Measurements from ENCODE around the gene RET.
"Not testable (repeated sequence)": the region's sequence is repeated elsewhere in the genome, so short reads cannot be mapped to it uniquely, and the experiment has no call there.

RET gene

DNA sequence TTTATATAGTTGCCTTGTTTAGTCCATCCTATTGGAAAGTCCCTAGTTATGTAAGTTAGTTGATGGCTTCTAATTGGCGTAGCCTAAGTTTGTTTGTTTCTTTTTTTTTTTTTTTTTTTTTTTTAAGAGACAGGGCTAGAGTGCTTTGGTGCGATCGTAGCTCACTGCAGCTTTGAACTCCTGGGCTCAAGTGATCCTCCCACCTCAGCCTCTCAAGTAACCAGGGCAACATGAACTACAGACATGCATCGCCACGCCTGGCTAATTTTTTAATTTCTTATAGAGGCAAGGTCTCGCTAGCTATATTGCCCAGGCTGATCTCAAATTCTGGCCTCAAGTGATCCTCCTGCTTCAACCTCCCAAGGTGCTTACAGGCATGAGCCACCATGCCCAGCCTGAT, 68.4 kb downstream of the RET start:
- H2AFZ ChIP-seq (ENCODE audit: low read depth, low read length) = no peak overlapping the region
- H3K4me1 ChIP-seq (ENCODE audit: insufficient read depth, low read length) = no peaks in the 10 kb centered on the region
- H3K27me3 ChIP-seq (ENCODE audit: insufficient read depth, low read length) = no peaks in the 10 kb centered on the region
- H3K4me3 ChIP-seq (ENCODE audit: low read length) = no peak overlapping the region
- H3K9me3 ChIP-seq (ENCODE audit: low read length) = no peaks in the 10 kb centered on the region
- no peaks in the 10 kb centered on the region for H3K36me3 ChIP-seq (ENCODE audit: insufficient read depth, low read length)

DNA sequence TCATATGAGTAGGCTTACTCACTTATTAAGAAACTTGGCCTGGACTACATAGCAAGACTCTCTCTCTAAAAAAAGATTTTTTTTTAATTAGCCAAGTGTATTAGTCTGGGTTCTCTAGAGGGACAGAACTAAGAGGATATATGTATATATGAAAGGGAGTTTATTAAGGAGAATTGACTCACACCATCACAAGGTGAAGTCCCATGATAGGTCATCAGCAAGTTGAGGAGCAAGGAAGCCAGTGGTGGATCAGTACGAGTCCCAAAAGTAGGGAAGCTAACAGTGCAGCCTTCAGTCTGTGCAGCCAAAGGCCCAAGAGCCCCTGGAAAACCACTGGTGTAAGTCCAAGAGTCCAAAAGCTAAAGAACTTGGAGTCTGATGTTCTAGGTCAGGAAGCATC, 69.1 kb downstream of the RET start:
- not testable (repeated sequence) for H3K4me3 ChIP-seq (ENCODE audit: low read length); H3K27me3 ChIP-seq (ENCODE audit: insufficient read depth, low read length); H2AFZ ChIP-seq (ENCODE audit: low read depth, low read length); H3K36me3 ChIP-seq (ENCODE audit: insufficient read depth, low read length); H3K9me3 ChIP-seq (ENCODE audit: low read length); H3K4me1 ChIP-seq (ENCODE audit: insufficient read depth, low read length)

- no peaks in the 10 kb centered on the region for H3K4me1 ChIP-seq (ENCODE audit: insufficient read depth, low read length)
These were observed 74.5 kb downstream of the RET start for GRCh38 chr10:43151371-43151770.

DNA sequence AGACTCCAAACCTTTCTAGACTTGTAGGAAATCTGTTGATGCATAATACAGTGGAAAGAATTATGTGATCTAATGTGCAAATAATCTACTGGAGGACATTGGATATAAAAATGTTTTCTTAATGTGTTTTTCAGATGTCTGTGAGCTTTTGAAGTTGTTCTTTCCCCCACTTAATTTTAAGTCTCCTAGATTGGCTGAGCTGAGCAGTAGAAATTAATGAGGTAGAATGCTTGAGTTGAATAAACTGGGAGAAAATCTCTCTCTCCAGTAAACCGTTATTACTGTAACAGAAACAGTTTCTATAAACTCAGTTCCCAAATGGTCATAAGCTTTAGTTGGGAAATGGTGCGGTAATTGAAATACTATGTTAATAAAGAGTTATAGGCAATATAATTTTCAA, 77.0 kb downstream of the RET start:
- Histone ChIP-seq H3K36me3 (ENCODE audit: insufficient read depth, low read length) (no peaks in the 10 kb centered on the region), H3K27me3 (ENCODE audit: insufficient read depth, low read length) (no peaks in the 10 kb centered on the region), H3K4me1 (ENCODE audit: insufficient read depth, low read length) (no peaks in the 10 kb centered on the region), H2AFZ (ENCODE audit: low read depth, low read length) (no peak overlapping the region), H3K9me3 (ENCODE audit: low read length) (peaks cover 5% of the 10 kb centered on the region), H3K4me3 (ENCODE audit: low read length) (no peak overlapping the region)

More at GRCh38 chr10:43151371-43151770, 74.5 kb downstream of the RET start:
- no peak overlapping the region for H2AFZ ChIP-seq (ENCODE audit: low read depth, low read length)
- H3K4me3 ChIP-seq (ENCODE audit: low read length) = no peak overlapping the region
- peaks cover 2% of the 10 kb centered on the region for H3K9me3 ChIP-seq (ENCODE audit: low read length)
- no peaks in the 10 kb centered on the region for H3K27me3 ChIP-seq (ENCODE audit: insufficient read depth, low read length)
- no peaks in the 10 kb centered on the region for H3K36me3 ChIP-seq (ENCODE audit: insufficient read depth, low read length)

DNA sequence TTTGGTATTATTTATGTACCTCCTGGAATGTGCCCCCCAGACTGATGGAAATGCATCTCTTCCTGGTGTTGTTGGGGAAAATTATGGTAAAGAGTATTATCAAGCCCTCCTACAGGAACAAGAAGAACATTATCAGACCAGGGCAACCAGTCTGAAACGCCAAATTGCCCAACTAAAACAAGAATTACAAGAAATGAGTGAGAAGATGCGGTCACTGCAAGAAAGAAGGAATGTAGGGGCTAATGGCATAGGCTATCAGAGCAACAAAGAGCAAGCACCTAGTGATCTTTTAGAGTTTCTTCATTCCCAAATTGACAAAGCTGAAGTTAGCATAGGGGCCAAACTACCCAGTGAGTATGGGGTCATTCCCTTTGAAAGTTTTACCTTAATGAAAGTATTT, 78.4 kb downstream of the RET start:
- Histone ChIP-seq H3K27me3 (ENCODE audit: insufficient read depth, low read length) (no peaks in the 10 kb centered on the region), H3K4me3 (ENCODE audit: low read length) (no peak overlapping the region), H3K9me3 (ENCODE audit: low read length) (peaks cover 5% of the 10 kb centered on the region), H2AFZ (ENCODE audit: low read depth, low read length) (no peak overlapping the region), H3K4me1 (ENCODE audit: insufficient read depth, low read length) (no peaks in the 10 kb centered on the region), H3K36me3 (ENCODE audit: insufficient read depth, low read length) (no peaks in the 10 kb centered on the region)

GRCh38 chr10:43155741-43156140, 78.9 kb downstream of the RET start:
- Histone ChIP-seq H3K4me1 (ENCODE audit: insufficient read depth, low read length) (no peaks in the 10 kb centered on the region), H3K9me3 (ENCODE audit: low read length) (peaks cover 5% of the 10 kb centered on the region)

DNA sequence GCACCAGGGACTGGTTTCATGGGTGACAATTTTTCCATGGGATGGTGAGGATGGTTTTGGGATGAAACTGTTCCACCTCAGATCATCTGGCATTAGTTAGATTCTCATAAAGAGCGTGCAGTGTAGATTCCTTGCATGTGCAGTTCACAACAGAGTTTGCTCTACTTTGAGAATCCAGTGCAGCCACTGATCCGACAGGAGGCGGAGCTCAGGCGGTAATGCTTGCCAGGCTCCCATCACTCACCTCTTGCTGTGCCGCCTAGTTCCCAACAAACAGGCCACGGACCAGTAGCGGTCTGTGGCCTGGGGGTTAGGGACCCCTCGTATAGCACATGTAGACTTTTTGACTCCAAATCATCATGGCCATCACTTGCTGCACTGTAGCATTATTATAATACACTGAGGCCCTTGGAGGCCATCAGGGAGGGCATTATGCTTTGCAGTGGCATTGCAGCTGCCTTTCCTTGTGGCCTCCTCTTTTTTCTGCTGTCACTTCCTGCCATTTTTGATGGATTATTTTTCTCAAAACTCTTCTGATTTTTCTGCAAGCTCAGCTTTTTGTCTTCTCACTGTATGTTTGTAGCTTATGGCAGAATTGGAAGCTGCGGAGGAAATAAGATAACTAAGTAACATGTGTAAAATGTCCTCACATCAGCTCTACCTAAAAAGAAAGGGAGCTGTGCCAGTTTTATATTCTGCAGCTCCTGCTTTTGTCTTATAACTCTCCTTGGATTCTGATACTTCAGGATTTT, 79.9 kb downstream of the RET start:
- Histone ChIP-seq H3K4me1 (ENCODE audit: insufficient read depth, low read length) (no peaks in the 10 kb centered on the region), H2AFZ (ENCODE audit: low read depth, low read length) (no peak overlapping the region), H3K9me3 (ENCODE audit: low read length) (peaks cover 2% of the 10 kb centered on the region), H3K36me3 (ENCODE audit: insufficient read depth, low read length) (peaks cover 7% of the 10 kb centered on the region), H3K27me3 (ENCODE audit: insufficient read depth, low read length) (no peaks in the 10 kb centered on the region), H3K4me3 (ENCODE audit: low read length) (no peak overlapping the region)

More at GRCh38 chr10:43155741-43156140, 78.9 kb downstream of the RET start:
- no peaks in the 10 kb centered on the region for H3K36me3 ChIP-seq (ENCODE audit: insufficient read depth, low read length)
- no peak overlapping the region for H2AFZ ChIP-seq (ENCODE audit: low read depth, low read length)
- H3K27me3 ChIP-seq (ENCODE audit: insufficient read depth, low read length) = no peaks in the 10 kb centered on the region
- no peak overlapping the region for H3K4me3 ChIP-seq (ENCODE audit: low read length)

DNA sequence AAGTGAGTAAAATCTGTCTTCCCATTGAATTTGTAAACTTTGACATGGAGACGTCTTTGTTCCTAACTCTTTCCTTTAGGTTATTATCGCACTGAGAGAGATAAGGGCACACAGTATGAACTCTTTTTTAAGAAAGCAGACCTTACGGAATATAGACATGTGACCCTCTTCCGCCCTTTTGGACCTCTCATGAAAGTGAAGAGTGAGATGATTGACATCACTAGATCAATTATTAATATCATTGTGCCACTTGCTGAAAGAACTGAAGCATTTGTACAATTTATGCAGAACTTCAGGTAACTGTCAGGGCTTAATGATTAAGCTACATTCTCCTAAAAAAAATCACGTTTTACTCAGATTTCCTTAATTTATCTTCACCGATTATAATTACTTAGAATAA, 81.8 kb downstream of the RET start:
- Histone ChIP-seq H2AFZ (ENCODE audit: low read depth, low read length) (no peak overlapping the region), H3K27me3 (ENCODE audit: insufficient read depth, low read length) (no peaks in the 10 kb centered on the region), H3K36me3 (ENCODE audit: insufficient read depth, low read length) (peaks cover 13% of the 10 kb centered on the region), H3K4me3 (ENCODE audit: low read length) (no peak overlapping the region), H3K9me3 (ENCODE audit: low read length) (peaks cover 4% of the 10 kb centered on the region), H3K4me1 (ENCODE audit: insufficient read depth, low read length) (no peaks in the 10 kb centered on the region)

GRCh38 chr10:43160046-43160920, 83.4 kb downstream of the RET start:
- H3K4me1 ChIP-seq (ENCODE audit: insufficient read depth, low read length) = no peaks in the 10 kb centered on the region
- no peak overlapping the region for H2AFZ ChIP-seq (ENCODE audit: low read depth, low read length)
- H3K9me3 ChIP-seq (ENCODE audit: low read length) = peaks cover 4% of the 10 kb centered on the region
- H3K36me3 ChIP-seq (ENCODE audit: insufficient read depth, low read length) = peaks cover 16% of the 10 kb centered on the region
- no peaks in the 10 kb centered on the region for H3K27me3 ChIP-seq (ENCODE audit: insufficient read depth, low read length)
- H3K4me3 ChIP-seq (ENCODE audit: low read length) = no peak overlapping the region

- Histone ChIP-seq H3K36me3 (ENCODE audit: insufficient read depth, low read length) (peaks cover 16% of the 10 kb centered on the region), H3K4me3 (ENCODE audit: low read length) (no peak overlapping the region), H2AFZ (ENCODE audit: low read depth, low read length) (no peak overlapping the region), H3K9me3 (ENCODE audit: low read length) (peaks cover 4% of the 10 kb centered on the region), H3K27me3 (ENCODE audit: insufficient read depth, low read length) (no peaks in the 10 kb centered on the region), H3K4me1 (ENCODE audit: insufficient read depth, low read length) (no peaks in the 10 kb centered on the region)
These were observed 84.0 kb downstream of the RET start for GRCh38 chr10:43160921-43161255.

DNA sequence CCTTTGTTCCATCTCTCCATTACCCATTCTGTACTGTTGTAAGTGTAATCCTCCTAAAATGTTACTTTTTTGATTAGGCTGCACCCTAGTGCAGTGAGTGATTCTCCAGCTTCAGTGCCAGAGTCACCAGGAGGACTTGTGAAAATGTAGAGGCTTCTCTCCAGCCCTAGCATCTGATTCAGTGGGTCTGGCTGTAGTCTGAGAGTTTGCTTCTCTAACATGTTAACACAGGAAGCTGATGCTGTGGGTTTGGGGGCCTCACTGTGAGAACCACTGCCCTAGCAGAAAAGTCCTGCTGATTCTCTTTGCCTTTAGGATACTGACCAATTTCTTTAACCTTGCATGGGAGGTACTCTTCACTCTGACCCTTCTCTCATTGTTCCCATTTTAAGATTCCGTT, 85.7 kb downstream of the RET start:
- Histone ChIP-seq H3K4me3 (ENCODE audit: low read length) (no peak overlapping the region), H3K4me1 (ENCODE audit: insufficient read depth, low read length) (no peaks in the 10 kb centered on the region), H3K27me3 (ENCODE audit: insufficient read depth, low read length) (no peaks in the 10 kb centered on the region), H3K9me3 (ENCODE audit: low read length) (peaks cover 1% of the 10 kb centered on the region), H2AFZ (ENCODE audit: low read depth, low read length) (no peak overlapping the region), H3K36me3 (ENCODE audit: insufficient read depth, low read length) (peaks cover 17% of the 10 kb centered on the region)

DNA sequence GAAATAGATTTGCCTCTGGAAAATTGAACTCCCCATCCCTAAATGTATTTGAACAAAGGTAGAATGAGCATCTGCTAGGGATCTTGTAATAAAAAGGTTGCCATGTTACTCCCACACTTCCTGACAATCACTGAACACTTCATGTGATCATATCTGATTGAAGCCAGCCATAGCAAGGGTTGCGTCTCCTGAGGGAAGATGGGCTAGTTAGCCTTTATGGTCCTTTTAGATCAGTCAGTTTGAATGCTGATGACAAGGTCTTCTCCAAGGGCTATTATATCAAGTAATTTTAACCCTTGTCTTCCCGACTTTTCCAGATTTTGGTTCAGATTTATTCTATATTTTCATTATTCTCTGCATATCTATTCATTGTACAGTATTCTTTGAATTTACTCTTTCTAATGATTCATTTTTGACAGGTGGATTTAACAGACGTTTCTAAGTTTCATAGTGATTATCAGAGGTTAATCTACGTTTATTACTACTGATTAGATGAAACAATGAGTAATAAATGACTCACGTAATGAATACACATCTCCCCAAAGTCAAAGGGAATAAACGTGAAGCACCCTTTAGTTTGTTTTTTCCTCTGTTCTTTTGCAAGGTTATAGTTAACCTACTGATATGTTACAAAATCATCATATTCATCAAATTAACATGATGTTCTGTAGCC, 89.5 kb downstream of the RET start:
- H3K36me3 ChIP-seq (ENCODE audit: insufficient read depth, low read length) = peaks cover 26% of the 10 kb centered on the region
- H3K4me3 ChIP-seq (ENCODE audit: low read length) = no peak overlapping the region
- peaks cover 1% of the 10 kb centered on the region for H3K9me3 ChIP-seq (ENCODE audit: low read length)
- H3K4me1 ChIP-seq (ENCODE audit: insufficient read depth, low read length) = no peaks in the 10 kb centered on the region
- no peak overlapping the region for H2AFZ ChIP-seq (ENCODE audit: low read depth, low read length)
- no peaks in the 10 kb centered on the region for H3K27me3 ChIP-seq (ENCODE audit: insufficient read depth, low read length)

DNA sequence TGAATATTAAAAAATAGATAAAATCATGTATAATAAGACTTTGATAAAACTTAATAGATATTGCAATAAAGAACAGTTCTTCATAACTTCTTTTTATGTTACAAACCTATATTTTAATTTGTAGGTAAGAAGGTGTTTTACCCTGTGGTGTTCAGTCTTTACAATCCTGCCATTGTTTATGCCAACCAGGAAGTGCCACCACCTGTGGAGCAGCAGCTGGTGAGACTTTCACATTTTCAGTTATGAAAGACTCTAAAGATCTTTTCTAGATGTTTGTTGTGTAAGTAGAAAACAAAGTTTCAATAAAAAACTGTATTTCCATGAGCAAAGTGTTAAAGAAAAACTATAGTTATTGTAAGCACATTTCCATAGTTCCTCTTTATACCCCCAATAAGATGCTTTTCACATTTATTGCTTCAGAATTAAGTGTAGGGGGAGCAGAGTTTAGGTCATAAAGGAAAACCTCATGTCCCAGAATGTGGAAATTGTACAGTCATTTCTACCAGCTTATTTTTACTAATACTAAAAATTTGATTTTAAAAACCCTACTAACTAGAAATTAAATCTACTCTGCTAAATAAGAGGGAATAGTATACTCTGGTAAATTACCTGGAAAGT, 90.1 kb downstream of the RET start:
- Histone ChIP-seq H3K27me3 (ENCODE audit: insufficient read depth, low read length) (no peaks in the 10 kb centered on the region), H2AFZ (ENCODE audit: low read depth, low read length) (no peak overlapping the region), H3K4me1 (ENCODE audit: insufficient read depth, low read length) (no peaks in the 10 kb centered on the region)

More for the DNA sequence above, 90.1 kb downstream of the RET start:
- H3K4me3 ChIP-seq (ENCODE audit: low read length) = no peak overlapping the region
- H3K9me3 ChIP-seq (ENCODE audit: low read length) = peaks cover 1% of the 10 kb centered on the region
- peaks cover 26% of the 10 kb centered on the region for H3K36me3 ChIP-seq (ENCODE audit: insufficient read depth, low read length)

All from neuron (in vitro differentiated cells).